ENCODE data around the gene FAM120AOS.

Gene FAM120AOS

GRCh38 chr9:93434056-93434455 lies 19.3 kb downstream of the FAM120AOS start:
- no peak overlapping the region for H3K27ac ChIP-seq (ENCODE audit: low read depth, low read length, poor library complexity, severe bottlenecking)

GRCh38 chr9:93432964-93433363 lies 20.4 kb downstream of the FAM120AOS start:
- Histone ChIP-seq H2AFZ (ENCODE audit: low read length) (no peak overlapping the region), H3F3A (ENCODE audit: insufficient read depth, low read length) (no peaks in the 10 kb centered on the region), H3K4me2 (ENCODE audit: low read length) (no peak overlapping the region), H3K9ac (ENCODE audit: low read length) (no peak overlapping the region), H4K20me1 (ENCODE audit: insufficient read depth, low read length) (no peaks in the 10 kb centered on the region), H3K36me3 (ENCODE audit: insufficient read depth, low read length) (no peaks in the 10 kb centered on the region), H3K79me2 (ENCODE audit: insufficient read depth, low read length) (no peaks in the 10 kb centered on the region), H3K4me1 (ENCODE audit: insufficient read depth, low read length, severe bottlenecking) (peaks cover 6% of the 10 kb centered on the region), H3K9me2 (ENCODE audit: low read depth, low read length) (no peaks in the 10 kb centered on the region), H3K9me3 (ENCODE audit: low read length) (no peaks in the 10 kb centered on the region), H3K4me3 (ENCODE audit: low read depth, low read length, poor library complexity, severe bottlenecking) (no peak overlapping the region), H3K27me3 (ENCODE audit: insufficient read depth, low read length) (no peaks in the 10 kb centered on the region), H3K27ac (ENCODE audit: low read depth, low read length, poor library complexity, severe bottlenecking) (no peak overlapping the region)
- TF ChIP-seq EZH2 (IDR thresholded peaks at IDR 0.05; ENCODE audit: borderline replicate concordance, low read length) (no peak), CTCF (IDR thresholded peaks at IDR 0.05; ENCODE audit: low read length) (no peak)

More at GRCh38 chr9:93434056-93434455, 19.3 kb downstream of the FAM120AOS start:
- no peak overlapping the region for H2AFZ ChIP-seq (ENCODE audit: low read length)
- no peaks in the 10 kb centered on the region for H4K20me1 ChIP-seq (ENCODE audit: insufficient read depth, low read length)
- H3K4me1 ChIP-seq (ENCODE audit: insufficient read depth, low read length, severe bottlenecking), result peaks cover 6% of the 10 kb centered on the region
- H3K9me3 ChIP-seq (ENCODE audit: low read length), result no peaks in the 10 kb centered on the region
- no peaks in the 10 kb centered on the region for H3K79me2 ChIP-seq (ENCODE audit: insufficient read depth, low read length)
- H3F3A ChIP-seq (ENCODE audit: insufficient read depth, low read length), result no peaks in the 10 kb centered on the region
- no peaks in the 10 kb centered on the region for H3K27me3 ChIP-seq (ENCODE audit: insufficient read depth, low read length)
- no peak overlapping the region for H3K4me2 ChIP-seq (ENCODE audit: low read length)
- H3K9me2 ChIP-seq (ENCODE audit: low read depth, low read length), result no peaks in the 10 kb centered on the region
- TF ChIP-seq EZH2 (IDR thresholded peaks at IDR 0.05; ENCODE audit: borderline replicate concordance, low read length) (no peak), CTCF (IDR thresholded peaks at IDR 0.05; ENCODE audit: low read length) (no peak)
- no peak overlapping the region for H3K9ac ChIP-seq (ENCODE audit: low read length)
- no peak overlapping the region for H3K4me3 ChIP-seq (ENCODE audit: low read depth, low read length, poor library complexity, severe bottlenecking)
- no peaks in the 10 kb centered on the region for H3K36me3 ChIP-seq (ENCODE audit: insufficient read depth, low read length)

GRCh38 chr9:93431539-93432105 lies 21.8 kb downstream of the FAM120AOS start:
- no peaks in the 10 kb centered on the region for H3F3A ChIP-seq (ENCODE audit: insufficient read depth, low read length)
- no peak overlapping the region for H3K4me3 ChIP-seq (ENCODE audit: low read depth, low read length, poor library complexity, severe bottlenecking)
- H3K36me3 ChIP-seq (ENCODE audit: insufficient read depth, low read length), result no peaks in the 10 kb centered on the region; the same call in 1 of the 2 replicates
- H3K79me2 ChIP-seq (ENCODE audit: insufficient read depth, low read length), result no peaks in the 10 kb centered on the region
- H4K20me1 ChIP-seq (ENCODE audit: insufficient read depth, low read length), result no peaks in the 10 kb centered on the region
- H3K9me2 ChIP-seq (ENCODE audit: low read depth, low read length), result no peaks in the 10 kb centered on the region
- H3K9ac ChIP-seq (ENCODE audit: low read length), result no peak overlapping the region
- peaks cover 6% of the 10 kb centered on the region for H3K4me1 ChIP-seq (ENCODE audit: insufficient read depth, low read length, severe bottlenecking)
- TF ChIP-seq EZH2 (IDR thresholded peaks at IDR 0.05; ENCODE audit: borderline replicate concordance, low read length), result no peak
- no peaks in the 10 kb centered on the region for H3K9me3 ChIP-seq (ENCODE audit: low read length)
- H3K4me2 ChIP-seq (ENCODE audit: low read length), result no peak overlapping the region
- no peak overlapping the region for H2AFZ ChIP-seq (ENCODE audit: low read length)
- no peak overlapping the region for H3K27ac ChIP-seq (ENCODE audit: low read depth, low read length, poor library complexity, severe bottlenecking)
- H3K27me3 ChIP-seq (ENCODE audit: insufficient read depth, low read length), result no peaks in the 10 kb centered on the region

All from OCI-LY1 (cell line).